Stimulated activated effector memory CD8-positive, alpha-beta T cell treated with anti-CD3 and anti-CD28 coated beads, Interleukin-12 subunit alpha, Interleukin-12 subunit beta, amount 100 ng/mL, for 72 hours (primary cell): ENCODE results near the gene GM2A.
A peak's percentile ranks its signal among the peaks of the same experiment; 100 is the strongest.
"Not testable (repeated sequence)": the region's sequence is repeated elsewhere in the genome, so short reads cannot be mapped to it uniquely, and the experiment has no call there.

ENCODE experiments used
- ATAC-seq: fragments of 150-1000 bp; cut with Tn5 transposase; 2 replicates; pipeline ENCODE4 v1.10.0; 2021
- DNase-seq, 2 donors: peaks; one replicate each; pipeline ENCODE4 v3.0.0; 2021 to 2022; ENCODE audit warnings: low spot score in 2 of 2
- H3K27ac Mint-ChIP-seq: one replicate; pipeline ENCODE4 v1.8.0; 2022; ENCODE audit warnings: mild to moderate bottlenecking, mixed read lengths
- H3K36me3 Mint-ChIP-seq: one replicate; pipeline ENCODE4 v1.8.0; 2022; ENCODE audit warnings: mild to moderate bottlenecking, mixed read lengths
- H3K4me1 Mint-ChIP-seq: one replicate; pipeline ENCODE4 v1.8.0; 2022; ENCODE audit warnings: mixed read lengths
- H3K4me3 Mint-ChIP-seq: one replicate; pipeline ENCODE4 v1.8.0; 2022; ENCODE audit warnings: mild to moderate bottlenecking, mixed read lengths
- H3K9me3 Mint-ChIP-seq: one replicate; pipeline ENCODE4 v1.8.0; 2022; ENCODE audit warnings: mixed read lengths

The GM2A gene

DNA sequence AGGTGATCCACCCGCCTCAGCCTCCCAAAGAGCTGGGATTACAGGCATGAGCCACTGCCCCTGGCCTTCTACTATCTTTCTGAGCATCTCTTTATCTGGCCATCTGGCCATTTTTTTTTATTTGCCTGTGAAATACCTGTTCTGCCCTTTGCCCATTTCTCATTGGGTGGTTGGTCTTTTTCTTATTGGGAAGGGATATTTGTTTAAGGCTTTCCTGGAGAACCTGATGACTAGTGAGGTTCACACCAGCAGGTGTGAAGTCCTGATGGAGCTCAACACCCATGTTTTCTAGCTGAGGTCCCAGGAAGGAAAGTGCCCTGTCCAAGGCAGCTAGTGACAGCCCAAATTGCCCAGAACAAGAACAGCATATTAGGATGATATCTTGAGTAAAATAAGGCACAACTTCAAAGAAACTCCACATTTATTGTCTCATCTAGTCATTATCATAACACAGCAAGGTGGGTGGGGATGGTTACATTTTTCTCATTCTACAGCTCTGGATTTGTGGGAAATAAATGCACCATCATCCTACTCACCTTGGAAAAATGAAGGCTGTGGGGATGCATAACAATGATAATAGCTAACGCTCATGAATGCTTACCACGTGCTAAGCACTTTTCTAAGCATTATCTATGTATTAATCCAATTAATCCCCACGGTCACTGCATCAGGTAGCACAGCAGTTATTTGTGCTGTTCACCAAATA lies 30.3 kb downstream of the GM2A start:
- ATAC-seq: no peak
- Mint-ChIP-seq H3K4me3 (no peak overlapping the region), H3K9me3 (no peaks in the 10 kb centered on the region), H3K4me1 (no peaks in the 10 kb centered on the region), H3K27ac (no peak overlapping the region), H3K36me3 (no peaks in the 10 kb centered on the region)
- DNase-seq: no peak

DNA sequence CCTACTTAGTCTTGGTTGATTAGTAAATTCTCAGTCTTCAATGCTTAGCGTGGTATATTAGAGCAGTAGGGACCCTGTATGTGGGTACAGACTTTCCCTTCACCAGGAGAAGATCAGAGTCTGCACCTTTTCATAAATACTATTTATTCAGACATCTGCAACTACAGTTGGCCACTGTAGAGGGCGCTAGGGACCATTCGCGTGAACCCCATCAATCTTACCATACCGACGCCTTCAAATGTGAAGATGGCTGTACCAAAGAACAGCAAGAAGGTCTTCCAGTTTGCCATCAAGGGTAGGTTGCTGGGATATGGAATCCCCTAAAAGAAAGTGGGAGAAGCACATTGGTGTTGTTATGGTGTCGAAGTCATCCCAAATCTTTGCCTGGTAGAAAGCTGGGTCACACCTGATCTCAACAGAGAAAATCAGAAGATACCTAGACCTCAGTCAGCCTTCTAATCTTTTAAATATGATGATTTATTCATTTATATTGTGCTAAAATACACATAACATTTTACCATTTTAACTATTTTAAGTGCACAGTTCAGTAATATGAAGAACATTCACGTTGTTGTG lies 31.5 kb downstream of the GM2A start:
- no peak overlapping the region for H3K27ac Mint-ChIP-seq
- no peaks in the 10 kb centered on the region for H3K36me3 Mint-ChIP-seq
- H3K4me1 Mint-ChIP-seq: no peaks in the 10 kb centered on the region
- DNase-seq: no peak
- no peaks in the 10 kb centered on the region for H3K9me3 Mint-ChIP-seq
- ATAC-seq: no peak
- H3K4me3 Mint-ChIP-seq: no peak overlapping the region

DNA sequence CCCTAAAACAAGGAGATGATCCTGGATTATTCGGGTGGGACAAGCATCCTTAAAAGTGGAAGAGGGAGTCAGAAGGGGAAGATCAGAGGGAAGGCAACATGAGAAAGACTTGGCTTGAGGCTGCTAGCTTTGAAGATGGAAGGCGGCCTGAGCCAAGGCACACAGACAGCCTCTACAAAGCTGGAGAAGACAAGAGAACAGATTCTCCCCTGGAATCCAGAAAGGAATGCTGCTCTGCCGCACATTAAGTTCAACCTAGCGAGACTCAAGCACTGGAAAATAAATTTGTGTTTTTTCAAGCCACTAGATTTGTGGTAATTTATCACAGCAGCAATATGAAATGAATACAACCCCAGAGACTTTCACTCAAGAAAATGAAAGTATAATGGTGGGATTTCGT lies 32.7 kb downstream of the GM2A start:
- no peaks in the 10 kb centered on the region for H3K9me3 Mint-ChIP-seq
- ATAC-seq (no peak), DNase-seq (no peak)
- H3K4me1 Mint-ChIP-seq: no peaks in the 10 kb centered on the region
- no peaks in the 10 kb centered on the region for H3K36me3 Mint-ChIP-seq
- H3K4me3 Mint-ChIP-seq: no peak overlapping the region
- no peak overlapping the region for H3K27ac Mint-ChIP-seq

DNA sequence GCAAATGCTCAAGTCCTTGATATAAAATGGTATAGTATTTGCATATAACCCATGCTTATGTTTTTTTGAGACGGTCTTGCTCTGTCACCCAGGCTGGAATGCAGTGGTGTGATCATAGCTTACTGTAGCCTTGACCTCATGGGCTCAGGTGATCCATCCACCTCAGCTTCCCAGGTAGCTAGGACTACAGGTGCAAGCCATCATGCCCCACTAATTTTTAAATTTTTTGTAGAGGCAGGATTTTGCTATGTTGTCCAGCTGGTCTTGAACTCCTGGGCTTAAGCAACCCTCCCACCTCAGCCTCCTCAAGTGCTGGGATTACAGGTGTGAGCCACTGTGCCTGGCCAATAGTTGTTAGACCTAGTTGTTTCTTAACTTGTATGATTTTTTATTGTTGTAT lies 33.3 kb downstream of the GM2A start:
- no peaks in the 10 kb centered on the region for H3K36me3 Mint-ChIP-seq
- DNase-seq (no peak), ATAC-seq (no peak)
- no peak overlapping the region for H3K4me3 Mint-ChIP-seq
- H3K27ac Mint-ChIP-seq: no peak overlapping the region
- H3K9me3 Mint-ChIP-seq: no peaks in the 10 kb centered on the region
- no peaks in the 10 kb centered on the region for H3K4me1 Mint-ChIP-seq

DNA sequence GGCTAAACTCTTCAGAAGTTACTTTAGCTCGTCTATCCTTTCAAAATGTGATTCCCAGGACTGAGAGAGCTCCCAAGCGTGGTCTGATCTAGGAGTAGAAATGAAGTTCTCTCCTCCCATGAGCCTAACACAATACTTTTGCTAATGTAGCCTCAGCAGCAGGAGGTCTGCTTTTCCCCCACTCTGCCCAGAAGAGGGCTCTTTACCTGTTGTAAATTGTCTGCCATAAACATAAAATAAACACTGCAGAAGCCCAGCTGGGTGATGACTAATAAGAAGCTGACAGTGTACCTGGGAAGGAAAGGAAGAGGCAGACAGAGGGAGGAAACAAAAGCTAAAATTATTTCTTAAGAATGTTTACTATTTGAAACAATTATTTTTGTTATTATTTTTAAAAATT lies 35.2 kb downstream of the GM2A start:
- H3K9me3 Mint-ChIP-seq: no peaks in the 10 kb centered on the region

DNA sequence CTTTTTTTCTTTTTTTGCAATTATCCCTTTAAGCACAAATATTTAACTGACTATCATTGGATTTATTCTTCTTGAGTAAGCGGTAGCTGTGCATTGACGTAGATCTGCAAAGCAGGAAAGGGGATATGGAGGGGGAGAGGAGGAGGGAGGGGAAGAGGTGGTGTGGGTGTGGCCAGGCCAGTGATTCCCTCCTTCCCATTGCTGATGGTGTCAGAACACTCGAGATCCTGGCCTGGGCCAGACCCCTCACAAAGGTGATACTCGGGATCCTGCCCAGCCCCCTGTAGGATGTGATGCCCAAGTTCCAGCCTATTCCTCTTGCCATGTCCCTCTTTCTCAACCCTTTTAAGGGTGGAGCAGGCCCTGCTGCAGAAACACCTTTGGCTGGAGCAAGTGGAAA lies 40.6 kb downstream of the GM2A start:
- DNase-seq (no peak), ATAC-seq (no peak)
- no peaks in the 10 kb centered on the region for H3K36me3 Mint-ChIP-seq
- H3K4me1 Mint-ChIP-seq: peaks cover 6% of the 10 kb centered on the region
- H3K9me3 Mint-ChIP-seq: no peaks in the 10 kb centered on the region
- no peak overlapping the region for H3K27ac Mint-ChIP-seq
- no peak overlapping the region for H3K4me3 Mint-ChIP-seq

More for the DNA sequence above, 35.2 kb downstream of the GM2A start:
- Mint-ChIP-seq H3K27ac (no peak overlapping the region), H3K4me1 (no peaks in the 10 kb centered on the region), H3K4me3 (no peak overlapping the region), H3K36me3 (no peaks in the 10 kb centered on the region)
- DNase-seq (no peak), ATAC-seq (no peak)

DNA sequence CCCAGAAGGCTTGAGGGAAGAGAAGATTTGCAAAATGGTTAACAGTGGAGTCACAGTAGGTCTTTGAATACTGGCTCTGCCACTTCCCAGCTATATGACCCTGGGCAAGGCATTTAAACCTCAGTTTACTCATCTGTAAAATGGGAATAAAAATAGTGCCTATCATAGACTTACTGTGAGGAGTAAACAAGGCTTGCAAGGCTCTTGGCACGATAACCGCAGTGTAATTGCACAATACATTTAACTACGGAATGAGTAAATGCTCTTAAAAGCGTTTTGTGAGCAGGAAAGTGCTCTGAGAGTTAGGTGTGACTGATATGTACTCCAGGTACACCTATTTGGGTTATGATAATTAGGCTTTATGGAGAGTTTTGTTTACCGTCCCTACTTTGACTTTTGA lies 42.2 kb downstream of the GM2A start:
- peaks cover 6% of the 10 kb centered on the region for H3K4me1 Mint-ChIP-seq
- H3K9me3 Mint-ChIP-seq: no peaks in the 10 kb centered on the region
- no peak for ATAC-seq
- H3K27ac Mint-ChIP-seq: no peak overlapping the region
- H3K36me3 Mint-ChIP-seq: no peaks in the 10 kb centered on the region
- no peak for DNase-seq
- no peak overlapping the region for H3K4me3 Mint-ChIP-seq

DNA sequence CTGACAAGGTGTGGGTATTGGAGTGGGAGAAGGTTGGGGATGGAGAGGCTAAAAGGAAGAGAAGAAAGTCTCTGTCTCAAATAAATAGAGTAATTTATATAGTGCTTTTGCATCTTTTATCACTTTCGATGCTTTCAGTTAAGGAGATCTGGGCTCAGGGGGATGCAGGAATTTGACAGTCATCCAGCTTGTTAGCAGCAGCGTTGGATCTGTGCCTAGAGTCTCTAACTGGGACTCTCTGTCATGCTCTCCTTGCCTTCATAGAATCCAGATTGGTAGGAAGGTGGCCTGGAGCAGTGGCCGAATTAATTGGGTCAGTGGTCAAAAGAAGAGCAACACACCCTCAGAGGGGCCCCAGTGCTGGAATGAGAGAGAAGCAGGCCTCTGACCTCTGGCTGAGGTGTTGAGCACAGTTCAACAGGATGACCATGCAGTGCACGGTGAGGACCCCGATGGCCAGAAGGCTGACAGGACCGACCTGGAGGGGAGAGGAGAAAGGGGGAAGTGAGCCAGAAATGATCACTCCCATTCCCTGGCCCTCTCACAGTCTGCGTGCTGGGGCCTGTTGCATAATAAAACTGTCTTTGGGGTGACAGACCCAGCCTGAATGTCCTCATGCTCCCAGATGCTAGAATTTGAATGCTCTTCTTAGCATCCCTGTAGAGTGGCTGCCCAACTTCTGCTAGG lies 42.9 kb downstream of the GM2A start:
- Mint-ChIP-seq H3K4me3 (no peak overlapping the region), H3K36me3 (no peaks in the 10 kb centered on the region), H3K9me3 (no peaks in the 10 kb centered on the region), H3K27ac (no peak overlapping the region), H3K4me1 (peaks cover 6% of the 10 kb centered on the region)
- DNase-seq (no peak), ATAC-seq (no peak)

DNA sequence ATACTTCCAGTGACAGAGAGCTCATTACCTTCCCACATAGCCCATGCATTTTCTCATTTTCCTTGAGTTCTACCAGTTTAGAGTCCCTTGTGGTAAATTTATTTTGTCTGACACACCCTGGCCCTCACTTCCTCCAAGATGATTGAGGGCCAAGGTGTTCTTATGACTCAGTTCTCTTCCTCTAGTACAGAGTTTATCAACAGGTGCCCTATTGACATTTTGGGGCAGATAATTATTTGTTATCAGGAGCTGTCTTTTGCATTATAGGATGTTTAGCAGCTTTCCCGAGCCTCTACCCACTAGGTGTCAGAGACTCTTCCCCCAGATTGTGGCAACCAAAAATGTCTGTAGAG lies 43.5 kb downstream of the GM2A start:
- Mint-ChIP-seq H3K9me3 (no peaks in the 10 kb centered on the region), H3K4me1 (peaks cover 6% of the 10 kb centered on the region), H3K27ac (no peak overlapping the region), H3K4me3 (no peak overlapping the region), H3K36me3 (no peaks in the 10 kb centered on the region)
- DNase-seq (no peak), ATAC-seq (no peak)

DNA sequence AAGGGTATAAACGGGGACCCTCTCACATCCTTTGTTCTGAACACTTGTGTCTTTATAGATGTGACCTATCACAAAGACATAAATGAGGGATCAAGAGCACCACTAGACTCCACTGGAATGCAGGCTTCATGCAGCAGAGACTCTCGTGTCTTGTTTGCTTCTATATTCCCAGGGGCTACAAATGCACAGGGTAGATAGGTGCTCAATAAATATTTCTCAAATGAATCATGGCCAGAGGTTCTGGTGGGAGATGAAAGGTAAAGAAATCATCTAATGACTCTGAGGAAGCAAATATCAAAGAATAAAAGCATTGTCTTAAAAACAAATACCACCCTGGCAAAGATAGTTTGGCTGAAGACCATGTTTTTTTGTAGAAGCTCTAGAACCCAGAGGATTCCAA lies 44.0 kb downstream of the GM2A start:
- peaks cover 6% of the 10 kb centered on the region for H3K4me1 Mint-ChIP-seq

DNA sequence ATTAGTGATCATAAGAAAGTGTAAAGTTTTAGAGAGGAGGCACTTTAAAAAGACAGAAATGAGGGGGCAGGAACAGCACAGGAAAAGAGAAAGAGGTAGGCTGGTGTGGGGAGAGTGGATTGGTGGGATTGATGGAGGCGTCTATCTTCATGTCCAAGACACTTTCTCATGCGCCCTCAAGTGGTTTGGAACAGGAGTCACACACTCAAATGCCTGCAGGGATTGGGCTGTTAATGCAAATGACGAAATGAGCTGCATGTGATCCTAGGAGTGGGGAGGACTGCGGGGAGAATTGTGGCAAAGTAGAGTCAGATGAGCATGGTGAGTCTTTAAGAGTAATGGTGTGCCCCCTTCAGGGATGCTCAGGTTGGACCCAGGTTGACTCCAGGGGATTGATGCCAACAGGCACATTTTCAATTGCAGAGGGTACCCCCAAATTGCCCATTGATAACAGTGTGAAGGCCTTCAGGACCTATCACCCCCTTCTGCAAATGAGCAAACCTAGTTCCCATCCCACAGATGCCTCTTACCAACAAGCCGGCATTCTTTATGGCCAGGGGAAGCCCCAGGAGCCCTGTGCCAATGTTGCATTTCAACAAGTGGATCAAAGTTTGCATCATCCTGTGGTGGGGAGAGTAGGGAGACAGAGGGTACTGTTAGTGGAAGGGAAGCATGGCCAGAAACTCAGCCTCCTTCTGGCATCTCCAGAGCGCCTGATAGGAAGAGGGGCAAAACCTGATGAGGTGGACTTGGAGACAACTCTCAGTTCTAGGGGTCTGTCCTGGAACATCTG lies 45.3 kb downstream of the GM2A start:
- H3K27ac Mint-ChIP-seq: no peak overlapping the region
- no peaks in the 10 kb centered on the region for H3K9me3 Mint-ChIP-seq
- H3K4me1 Mint-ChIP-seq: peaks cover 6% of the 10 kb centered on the region
- H3K36me3 Mint-ChIP-seq: no peaks in the 10 kb centered on the region
- no peak for DNase-seq
- H3K4me3 Mint-ChIP-seq: no peak overlapping the region
- peak; percentile 64 for ATAC-seq

More for the DNA sequence above, 44.0 kb downstream of the GM2A start:
- Mint-ChIP-seq H3K36me3 (no peaks in the 10 kb centered on the region), H3K27ac (no peak overlapping the region), H3K4me3 (no peak overlapping the region), H3K9me3 (no peaks in the 10 kb centered on the region)
- ATAC-seq (no peak), DNase-seq (no peak)

DNA sequence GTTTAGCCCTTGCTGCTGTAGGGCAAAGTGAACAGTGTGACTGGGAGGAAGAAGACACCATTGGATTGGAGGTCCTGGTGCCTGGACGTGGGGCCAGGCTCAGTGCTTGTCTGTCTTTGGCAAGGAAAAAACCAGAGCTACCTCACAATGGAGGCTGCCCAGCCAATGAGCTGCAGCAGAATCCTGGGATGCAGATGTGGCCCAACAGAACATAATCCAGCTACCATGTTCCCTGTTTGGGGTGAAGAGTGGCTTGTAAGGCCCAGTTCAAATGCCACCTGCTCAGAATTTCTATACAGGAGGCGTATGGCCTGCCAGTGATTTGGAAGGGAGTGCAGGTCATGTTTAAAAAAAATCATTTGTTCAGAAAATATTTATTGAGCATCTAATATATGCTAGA lies 50.7 kb downstream of the GM2A start, which contains the start of gene SLC36A3:
Gene SLC36A3, minus strand, starts transcription at position 101 of the 400 bp plus-strand sequence. CDS start 412 bp downstream, outside the sequence.
- DNase-seq (no peak), ATAC-seq (no peak)
- Mint-ChIP-seq H3K4me1 (no peaks in the 10 kb centered on the region), H3K36me3 (no peaks in the 10 kb centered on the region), H3K9me3 (no peaks in the 10 kb centered on the region), H3K27ac (no peak within 1 kb of the TSS), H3K4me3 (no peak within 1 kb of the TSS)

DNA sequence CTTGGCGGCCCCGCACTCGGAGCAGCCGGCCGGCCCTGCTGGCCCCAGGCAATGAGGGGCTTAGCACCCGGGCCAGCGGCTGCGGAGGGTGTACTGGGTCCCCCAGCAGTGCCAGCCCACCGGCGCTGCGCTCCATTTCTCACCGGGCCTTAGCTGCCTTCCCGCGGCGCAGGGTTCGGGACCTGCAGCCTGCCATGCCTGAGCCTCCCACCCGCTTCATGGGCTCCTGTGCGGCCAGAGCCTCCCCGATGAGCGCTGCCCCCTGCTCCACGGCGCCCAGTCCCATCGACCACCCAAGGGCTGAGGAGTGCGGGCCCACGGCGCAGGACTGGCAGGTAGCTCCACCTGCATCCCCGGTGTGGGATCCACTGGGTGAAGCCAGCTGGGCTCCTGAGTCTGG lies 56.3 kb downstream of the GM2A start:
- H3K9me3 Mint-ChIP-seq, H3K4me1 Mint-ChIP-seq, H3K27ac Mint-ChIP-seq, DNase-seq, H3K36me3 Mint-ChIP-seq, ATAC-seq, H3K4me3 Mint-ChIP-seq: not testable (repeated sequence)

DNA sequence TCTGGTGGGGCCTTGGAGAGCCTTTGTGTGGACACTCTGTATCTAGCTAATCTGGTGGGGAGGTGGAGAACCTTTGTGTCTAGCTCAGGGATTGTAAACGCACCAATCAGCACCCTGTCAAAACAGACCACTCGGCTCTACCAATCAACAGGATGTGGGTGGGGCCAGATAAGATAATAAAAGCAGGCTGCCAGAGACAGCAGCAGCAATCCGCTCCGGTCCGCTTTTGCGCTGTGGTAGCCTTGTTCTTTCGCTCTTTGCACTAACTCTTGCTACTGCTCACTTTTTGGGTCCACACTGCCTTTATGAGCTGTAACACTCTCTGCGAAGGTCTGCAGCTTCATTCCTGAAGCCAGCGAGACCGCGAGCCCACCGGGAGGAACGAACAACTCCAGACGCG lies 56.8 kb downstream of the GM2A start:
- not testable (repeated sequence) for H3K9me3 Mint-ChIP-seq, ATAC-seq, DNase-seq, H3K4me3 Mint-ChIP-seq, H3K36me3 Mint-ChIP-seq, H3K4me1 Mint-ChIP-seq, H3K27ac Mint-ChIP-seq

DNA sequence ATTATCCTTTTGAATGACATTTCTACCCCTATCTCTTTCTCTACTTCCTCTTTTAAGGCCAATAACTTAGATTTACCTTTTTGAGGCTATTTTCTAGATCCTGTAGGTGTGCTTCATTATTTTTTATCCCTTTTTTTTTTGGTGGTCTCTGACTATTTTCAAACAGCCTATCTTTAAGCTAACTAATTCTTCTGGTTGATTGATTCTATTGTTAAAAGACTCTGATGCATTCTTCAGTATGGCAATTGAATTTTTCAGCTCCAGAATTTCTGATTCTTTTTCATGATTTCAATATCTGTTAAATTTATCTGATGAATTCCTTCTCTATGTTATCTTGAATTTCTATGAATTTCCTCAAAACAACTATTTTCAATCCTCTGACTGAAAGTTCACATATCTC lies 57.9 kb downstream of the GM2A start:
- no peak for DNase-seq
- H3K27ac Mint-ChIP-seq: no peak overlapping the region
- ATAC-seq: no peak
- H3K36me3 Mint-ChIP-seq: no peaks in the 10 kb centered on the region
- H3K4me3 Mint-ChIP-seq: no peak overlapping the region
- H3K9me3 Mint-ChIP-seq: no peaks in the 10 kb centered on the region
- H3K4me1 Mint-ChIP-seq: no peaks in the 10 kb centered on the region
